ENCODE data around the gene NPR1.

- no peak for TF ChIP-seq CTCF (IDR thresholded peaks at IDR 0.05)
- TF ChIP-seq POLR2A (IDR thresholded peaks at IDR 0.05) = no peak
These were observed 52.0 kb downstream of the NPR1 start for GRCh38 chr1:153730468-153730988.
